GM23338 (cell line): ENCODE data around the gene XYLT1. TPM values are rescaled to one million over a fixed set of nuclear protein-coding genes. Genes with fewer than 3 reads are reported as not detected.

Experiments
- ATAC-seq: fragments of 200-7000 bp; cut with Tn5 transposase; 3 replicates; pipeline ENCODE4 v1.9.1; 2020
- DNase-seq: peaks from one replicate; pipeline ENCODE4 v3.0.0-alpha.2; 2015; ENCODE audit warnings: low spot score
- H2AFZ ChIP-seq: fragments of 200-600 bp; sonication (generic); 2 replicates; pipeline ENCODE4 v1.8.0; 2016; ENCODE audit warnings: antibody characterized with exemption, mild to moderate bottlenecking, moderate library complexity
- H3F3A ChIP-seq: fragments of 200-600 bp; sonication (generic); replicated peaks from 2 replicates; pipeline ENCODE4 v1.8.0; 2017; ENCODE audit warnings: antibody characterized with exemption, mixed run types, low read depth
- H3K27ac ChIP-seq: fragments of 200-600 bp; sonication (generic); 2 replicates; pipeline ENCODE4 v1.6.1; 2016; ENCODE audit warnings: low read depth
- H3K27me3 ChIP-seq: fragments of 200-600 bp; sonication (generic); 2 replicates; pipeline ENCODE4 v1.8.0; 2016; ENCODE audit warnings: mild to moderate bottlenecking, mixed run types, moderate library complexity; ENCODE audit not compliant: insufficient read depth
- H3K36me3 ChIP-seq: fragments of 200-600 bp; sonication (generic); 2 replicates; pipeline ENCODE4 v1.8.0; 2016; ENCODE audit warnings: mild to moderate bottlenecking; ENCODE audit not compliant: insufficient read depth
- H3K4me1 ChIP-seq: fragments of 200-600 bp; sonication (generic); 2 replicates; pipeline ENCODE4 v1.8.0; 2016; ENCODE audit warnings: mild to moderate bottlenecking, moderate library complexity; ENCODE audit not compliant: insufficient read depth
- H3K4me2 ChIP-seq: fragments of 200-600 bp; sonication (generic); 2 replicates; pipeline ENCODE4 v1.7.1; 2017; ENCODE audit warnings: mixed run types
- H3K4me3 ChIP-seq: fragments of 200-600 bp; sonication (generic); 2 replicates; pipeline ENCODE4 v1.6.1; 2016; ENCODE audit warnings: mixed run types
- H3K79me2 ChIP-seq: fragments of 200-600 bp; sonication (generic); replicated peaks from 2 replicates; pipeline ENCODE4 v1.8.0; 2017; ENCODE audit warnings: mild to moderate bottlenecking; ENCODE audit not compliant: insufficient read depth
- H3K9me2 ChIP-seq: fragments of 200-600 bp; sonication (generic); 2 replicates; pipeline ENCODE4 v1.8.0; 2017; ENCODE audit not compliant: insufficient read depth
- H4K20me1 ChIP-seq: fragments of 200-600 bp; sonication (generic); replicated peaks from 2 replicates; pipeline ENCODE4 v1.8.0; 2017; ENCODE audit warnings: mild to moderate bottlenecking; ENCODE audit not compliant: insufficient read depth
- H3K27ac Mint-ChIP-seq: 2 replicates; pipeline ENCODE4 v1.8.0; 2020; ENCODE audit warnings: inconsistent platforms, mild to moderate bottlenecking, moderate library complexity, mixed read lengths
- H3K27me3 Mint-ChIP-seq: 3 replicates; pipeline ENCODE4 v1.8.0; 2022; ENCODE audit warnings: low read depth, mild to moderate bottlenecking, moderate library complexity, mixed read lengths, inconsistent platforms; ENCODE audit not compliant: insufficient read depth, poor library complexity
- H3K36me3 Mint-ChIP-seq: 3 replicates; pipeline ENCODE4 v1.8.0; 2021; ENCODE audit warnings: low read depth, mild to moderate bottlenecking, inconsistent platforms, moderate library complexity, mixed read lengths
- H3K4me1 Mint-ChIP-seq: 3 replicates; pipeline ENCODE4 v1.8.0; 2020; ENCODE audit warnings: mild to moderate bottlenecking, inconsistent platforms, mixed read lengths
- H3K4me3 Mint-ChIP-seq: 3 replicates; pipeline ENCODE4 v1.8.0; 2021; ENCODE audit warnings: moderate library complexity, mild to moderate bottlenecking, inconsistent platforms, mixed read lengths
- H3K9me3 Mint-ChIP-seq: 3 replicates; pipeline ENCODE4 v1.8.0; 2020; ENCODE audit warnings: moderate library complexity, mild to moderate bottlenecking, inconsistent platforms, mixed read lengths
- CREB1 ChIP-seq: fragments of 250-450 bp; sonication (Bioruptor Pico); IDR thresholded peaks from 2 replicates; pipeline ENCODE4 v1.5.0; 2020; ENCODE audit warnings: low read depth, mild to moderate bottlenecking, moderate library complexity
- CTCF ChIP-seq, 2 experiments: fragments of 200-600 bp in 1 of 2; sonication (generic) in 1 of 2; conservative IDR thresholded peaks; 2 replicates each; pipeline versions ENCODE4 v1.5.1 to v1.6.1; 2016 to 2017; ENCODE audit warnings: antibody characterized with exemption in 2 of 2, low read depth in 2 of 2, mild to moderate bottlenecking in 2 of 2, moderate library complexity in 1 of 2
- EZH2 ChIP-seq: fragments of 200-600 bp; sonication (generic); IDR thresholded peaks from one replicate; pipeline ENCODE4 v1.8.0; 2017; ENCODE audit warnings: antibody characterized with exemption, mild to moderate bottlenecking, low read depth; ENCODE audit not compliant: unreplicated experiment
- STAT1 ChIP-seq: IDR thresholded peaks from one replicate; pipeline ENCODE4 v1.6.1; 2016; ENCODE audit warnings: antibody characterized with exemption; ENCODE audit not compliant: unreplicated experiment
- polyA plus RNA-seq: library from polyadenylated mRNA; unstranded; fragments of >200 nt; fragmentation: Nextera tagmentation; extraction: Ambion mirVana; gene quantifications from 2 replicates; pipeline ENCODE4 v1.2.1, GENCODE V29; 2016
- total RNA-seq: library from RNA; depleted of rRNA; stranded (reverse); fragments of >200 nt; shearing (Covaris generic); gene quantifications from 2 replicates; pipeline ENCODE4 v1.2.3, GENCODE V29; 2014
- TF ChIP-seq, protein P1 (sequence below): IDR thresholded peaks from one replicate; pipeline ENCODE4 v1.6.1; 2018; ENCODE audit warnings: antibody characterized with exemption; ENCODE audit not compliant: unreplicated experiment

The XYLT1 gene
- total and polyA plus RNA-seq, 2 experiments from 2014 or later, result 3.5 to 24.7 TPM

DNA sequence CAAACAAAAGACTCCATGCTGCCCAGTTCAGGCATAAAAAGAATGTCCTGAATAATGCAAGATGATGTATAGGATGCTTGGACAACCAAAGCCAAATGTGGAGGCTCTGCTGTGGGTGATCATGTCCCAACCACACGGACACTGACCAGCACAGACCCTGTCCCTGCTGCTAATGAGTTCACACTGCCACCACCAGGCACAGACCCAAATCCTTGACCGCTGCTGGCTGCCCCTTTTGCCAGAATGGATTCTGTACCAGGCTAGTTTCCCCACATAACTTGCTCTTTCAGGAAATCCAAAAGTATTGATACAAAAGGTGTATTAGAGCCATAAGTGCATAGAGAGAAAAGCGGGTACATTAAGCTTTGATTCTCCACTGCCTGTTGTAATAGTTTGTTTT, 60.9 kb downstream of the XYLT1 start:
- Histone ChIP-seq H2AFZ (no peak overlapping the region), H3K27ac (peak overlapping the region; percentile 32; the same call in 1 of the 2 replicates), H3K9me2 (peaks cover 6% of the 10 kb centered on the region; the same call in 1 of the 2 replicates), H3K4me3 (no peak overlapping the region), H3K36me3 (no peaks in the 10 kb centered on the region), H3K4me2 (no peak overlapping the region), H3K27me3 (no peaks in the 10 kb centered on the region), H4K20me1 (no peaks in the 10 kb centered on the region), H3F3A (no peaks in the 10 kb centered on the region), H3K4me1 (peaks cover 4% of the 10 kb centered on the region), H3K79me2 (peaks cover 43% of the 10 kb centered on the region)
- Mint-ChIP-seq H3K36me3 (peaks cover 15% of the 10 kb centered on the region), H3K4me1 (peaks cover 24% of the 10 kb centered on the region), H3K4me3 (no peak overlapping the region), H3K27ac (no peak overlapping the region), H3K27me3 (peaks cover 3% of the 10 kb centered on the region), H3K9me3 (peaks cover 4% of the 10 kb centered on the region; the same call in 2 of the 3 replicates)
- no peak for ATAC-seq
- peak in 1 of 2 experiments; percentile 47; a peak in 2 of 4 replicates for TF ChIP-seq CTCF (conservative IDR thresholded peaks at IDR 0.05; ENCODE audit: low read depth in 2 of 2)
- TF ChIP-seq STAT1, result no peak
- no peak for DNase-seq

- Mint-ChIP-seq H3K9me3 (peaks cover 4% of the 10 kb centered on the region; the same call in 2 of the 3 replicates), H3K27me3 (peaks cover 3% of the 10 kb centered on the region), H3K36me3 (peaks cover 15% of the 10 kb centered on the region), H3K27ac (no peak overlapping the region), H3K4me3 (no peak overlapping the region), H3K4me1 (peaks cover 24% of the 10 kb centered on the region)
- Histone ChIP-seq H3K4me2 (no peak overlapping the region), H3K79me2 (peaks cover 39% of the 10 kb centered on the region), H3K36me3 (no peaks in the 10 kb centered on the region), H3K4me3 (no peak overlapping the region), H3K9me2 (peaks cover 6% of the 10 kb centered on the region; the same call in 1 of the 2 replicates), H3K27me3 (no peaks in the 10 kb centered on the region), H3F3A (no peaks in the 10 kb centered on the region), H3K4me1 (peaks cover 4% of the 10 kb centered on the region), H4K20me1 (no peaks in the 10 kb centered on the region), H2AFZ (no peak overlapping the region), H3K27ac (no peak overlapping the region)
- no peak for ATAC-seq
- TF ChIP-seq, protein P1, sequence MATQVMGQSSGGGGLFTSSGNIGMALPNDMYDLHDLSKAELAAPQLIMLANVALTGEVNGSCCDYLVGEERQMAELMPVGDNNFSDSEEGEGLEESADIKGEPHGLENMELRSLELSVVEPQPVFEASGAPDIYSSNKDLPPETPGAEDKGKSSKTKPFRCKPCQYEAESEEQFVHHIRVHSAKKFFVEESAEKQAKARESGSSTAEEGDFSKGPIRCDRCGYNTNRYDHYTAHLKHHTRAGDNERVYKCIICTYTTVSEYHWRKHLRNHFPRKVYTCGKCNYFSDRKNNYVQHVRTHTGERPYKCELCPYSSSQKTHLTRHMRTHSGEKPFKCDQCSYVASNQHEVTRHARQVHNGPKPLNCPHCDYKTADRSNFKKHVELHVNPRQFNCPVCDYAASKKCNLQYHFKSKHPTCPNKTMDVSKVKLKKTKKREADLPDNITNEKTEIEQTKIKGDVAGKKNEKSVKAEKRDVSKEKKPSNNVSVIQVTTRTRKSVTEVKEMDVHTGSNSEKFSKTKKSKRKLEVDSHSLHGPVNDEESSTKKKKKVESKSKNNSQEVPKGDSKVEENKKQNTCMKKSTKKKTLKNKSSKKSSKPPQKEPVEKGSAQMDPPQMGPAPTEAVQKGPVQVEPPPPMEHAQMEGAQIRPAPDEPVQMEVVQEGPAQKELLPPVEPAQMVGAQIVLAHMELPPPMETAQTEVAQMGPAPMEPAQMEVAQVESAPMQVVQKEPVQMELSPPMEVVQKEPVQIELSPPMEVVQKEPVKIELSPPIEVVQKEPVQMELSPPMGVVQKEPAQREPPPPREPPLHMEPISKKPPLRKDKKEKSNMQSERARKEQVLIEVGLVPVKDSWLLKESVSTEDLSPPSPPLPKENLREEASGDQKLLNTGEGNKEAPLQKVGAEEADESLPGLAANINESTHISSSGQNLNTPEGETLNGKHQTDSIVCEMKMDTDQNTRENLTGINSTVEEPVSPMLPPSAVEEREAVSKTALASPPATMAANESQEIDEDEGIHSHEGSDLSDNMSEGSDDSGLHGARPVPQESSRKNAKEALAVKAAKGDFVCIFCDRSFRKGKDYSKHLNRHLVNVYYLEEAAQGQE, result no peak
- TF ChIP-seq CREB1 (CRISPR knock-in tag) (no peak), STAT1 (no peak), EZH2 (no peak)
- DNase-seq, result no peak
Measured at GRCh38 chr16:17408955-17409441, 61.8 kb downstream of the XYLT1 start.
